ENCODE measurements around the gene CARD6.

DNA sequence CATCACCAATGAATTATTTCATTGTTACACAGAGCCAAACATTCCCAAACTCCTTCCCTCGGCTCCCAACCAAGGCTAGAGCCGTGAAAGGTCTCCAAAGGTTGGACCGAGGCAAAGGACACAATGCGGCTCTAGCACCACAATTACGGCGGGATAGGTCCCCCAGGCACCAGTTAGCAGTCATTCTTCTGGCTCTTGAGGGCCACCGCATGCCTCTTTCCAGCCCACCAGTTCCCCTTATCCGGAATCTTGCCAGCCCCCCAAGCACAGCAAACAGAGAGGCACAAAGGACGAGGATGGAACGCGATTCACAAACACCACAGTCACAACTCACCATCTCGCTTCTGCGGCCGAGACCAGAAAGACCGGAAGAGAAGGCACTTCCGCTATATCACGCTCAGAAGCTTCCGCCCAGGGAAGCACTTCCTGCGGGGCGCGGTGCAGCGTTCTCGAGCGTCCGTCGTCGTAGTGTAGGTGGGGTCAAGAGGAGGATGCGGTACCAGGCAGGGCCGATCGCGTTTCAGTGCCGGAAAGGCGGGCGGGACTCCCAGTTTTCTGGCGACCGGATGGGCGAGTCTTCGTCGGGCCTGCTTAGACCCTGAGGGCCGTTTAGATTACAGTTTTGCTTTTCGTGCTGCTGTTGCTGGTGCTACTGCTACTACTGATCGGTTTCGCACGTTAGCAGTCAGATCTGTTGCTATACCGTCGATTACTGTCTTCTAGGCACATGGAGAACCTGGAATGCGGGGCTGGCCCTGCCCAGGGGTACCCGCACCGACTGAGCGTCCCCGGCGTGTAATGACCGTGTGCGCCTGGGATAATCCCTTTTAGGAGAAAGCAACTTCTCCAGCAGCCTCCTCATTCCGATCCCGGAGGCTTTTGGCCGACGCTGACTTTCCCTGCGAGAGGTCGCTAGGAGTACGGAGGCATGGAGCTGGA, 6.0 kb upstream of the CARD6 start, which contains the start of gene RPL37:
- TF ChIP-seq, protein P1, sequence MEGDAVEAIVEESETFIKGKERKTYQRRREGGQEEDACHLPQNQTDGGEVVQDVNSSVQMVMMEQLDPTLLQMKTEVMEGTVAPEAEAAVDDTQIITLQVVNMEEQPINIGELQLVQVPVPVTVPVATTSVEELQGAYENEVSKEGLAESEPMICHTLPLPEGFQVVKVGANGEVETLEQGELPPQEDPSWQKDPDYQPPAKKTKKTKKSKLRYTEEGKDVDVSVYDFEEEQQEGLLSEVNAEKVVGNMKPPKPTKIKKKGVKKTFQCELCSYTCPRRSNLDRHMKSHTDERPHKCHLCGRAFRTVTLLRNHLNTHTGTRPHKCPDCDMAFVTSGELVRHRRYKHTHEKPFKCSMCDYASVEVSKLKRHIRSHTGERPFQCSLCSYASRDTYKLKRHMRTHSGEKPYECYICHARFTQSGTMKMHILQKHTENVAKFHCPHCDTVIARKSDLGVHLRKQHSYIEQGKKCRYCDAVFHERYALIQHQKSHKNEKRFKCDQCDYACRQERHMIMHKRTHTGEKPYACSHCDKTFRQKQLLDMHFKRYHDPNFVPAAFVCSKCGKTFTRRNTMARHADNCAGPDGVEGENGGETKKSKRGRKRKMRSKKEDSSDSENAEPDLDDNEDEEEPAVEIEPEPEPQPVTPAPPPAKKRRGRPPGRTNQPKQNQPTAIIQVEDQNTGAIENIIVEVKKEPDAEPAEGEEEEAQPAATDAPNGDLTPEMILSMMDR (IDR thresholded peaks at IDR 0.05; ENCODE audit: poor library complexity), result no peak
- TF ChIP-seq EZH2phosphoT487 (IDR thresholded peaks at IDR 0.05; ENCODE audit: low read depth, severe bottlenecking, unreplicated experiment), result no peak

Measured in hepatocyte (in vitro differentiated cells).